Neuronal stem cell (in vitro differentiated cells): ENCODE results near the gene BTG4.

Experiments used
- DNase-seq: peaks from one replicate; pipeline ENCODE4 v3.0.0-alpha.2; 2013; ENCODE audit warnings: low spot score
- H2AFZ ChIP-seq: one replicate; pipeline ENCODE4 v1.6.1; 2013; ENCODE audit warnings: mild to moderate bottlenecking, low read length, inconsistent platforms
- H2AK5ac ChIP-seq: 2 replicates; pipeline ENCODE4 v1.6.1; 2013; ENCODE audit warnings: low read depth, mild to moderate bottlenecking, inconsistent platforms, low read length, moderate library complexity, mixed read lengths
- H2BK120ac ChIP-seq: 2 replicates; pipeline ENCODE4 v1.6.1; 2013; ENCODE audit warnings: low read depth, mild to moderate bottlenecking, inconsistent platforms, low read length, moderate library complexity, mixed read lengths
- H2BK12ac ChIP-seq: one replicate; pipeline ENCODE4 v1.6.1; 2013; ENCODE audit warnings: low read length, inconsistent platforms
- H2BK15ac ChIP-seq: 2 replicates; pipeline ENCODE4 v1.6.1; 2013; ENCODE audit warnings: mild to moderate bottlenecking, low read length, inconsistent platforms, mixed read lengths
- H2BK5ac ChIP-seq: one replicate; pipeline ENCODE4 v1.6.1; 2013; ENCODE audit warnings: inconsistent platforms, mild to moderate bottlenecking, low read length, moderate library complexity
- H3K14ac ChIP-seq: one replicate; pipeline ENCODE4 v1.6.1; 2013; ENCODE audit warnings: low read length, inconsistent platforms
- H3K18ac ChIP-seq: 2 replicates; pipeline ENCODE4 v1.6.1; 2013; ENCODE audit warnings: low read length, inconsistent platforms
- H3K23ac ChIP-seq: 2 replicates; pipeline ENCODE4 v1.6.1; 2013; ENCODE audit warnings: low read depth, mild to moderate bottlenecking, mixed read lengths, low read length, inconsistent platforms; ENCODE audit not compliant: poor library complexity
- H3K27ac ChIP-seq: replicated peaks from 3 replicates; pipeline ENCODE4 v1.5.1; 2013; ENCODE audit warnings: low read length, inconsistent platforms
- H3K27me3 ChIP-seq, 3 experiments: 2 replicates each; pipeline ENCODE4 v1.6.1; 2013; ENCODE audit warnings: low read length in 3 of 3, mild to moderate bottlenecking in 2 of 3, inconsistent platforms in 1 of 3, low read depth in 1 of 3, mixed read lengths in 1 of 3, moderate library complexity in 1 of 3; ENCODE audit not compliant: control insufficient read depth in 3 of 3, insufficient read depth in 3 of 3
- H3K36me3 ChIP-seq, 2 donors: replicated peaks in 1 of 2; 2 replicates each; pipeline ENCODE4 v1.6.1; 2013; ENCODE audit warnings: low read length in 2 of 2; ENCODE audit not compliant: control insufficient read depth in 2 of 2, insufficient read depth in 2 of 2
- H3K4ac ChIP-seq: 2 replicates; pipeline ENCODE4 v1.6.1; 2013; ENCODE audit warnings: inconsistent platforms, mild to moderate bottlenecking, low read length, moderate library complexity
- H3K4me1 ChIP-seq, 2 donors: 1 replicate in 1 of 2; 2 replicates in 1 of 2; pipeline ENCODE4 v1.6.1; 2013; ENCODE audit warnings: low read length in 2 of 2, low read depth in 1 of 2; ENCODE audit not compliant: control insufficient read depth in 2 of 2, insufficient read depth in 1 of 2
- H3K4me2 ChIP-seq: one replicate; pipeline ENCODE4 v1.6.1; 2013; ENCODE audit warnings: mild to moderate bottlenecking, low read length, inconsistent platforms; ENCODE audit not compliant: insufficient read depth, poor library complexity, severe bottlenecking
- H3K4me3 ChIP-seq, 2 donors: 2 replicates each; pipeline ENCODE4 v1.5.1; 2013; ENCODE audit warnings: low read length in 2 of 2, mild to moderate bottlenecking in 2 of 2, inconsistent platforms in 1 of 2, moderate library complexity in 1 of 2
- H3K79me1 ChIP-seq: one replicate; pipeline ENCODE4 v1.6.1; 2013; ENCODE audit warnings: low read depth, mild to moderate bottlenecking, inconsistent platforms, low read length, moderate library complexity
- H3K9ac ChIP-seq: one replicate; pipeline ENCODE4 v1.6.1; 2013; ENCODE audit warnings: mild to moderate bottlenecking, low read depth, low read length, inconsistent platforms; ENCODE audit not compliant: poor library complexity
- H3K9me3 ChIP-seq, 2 donors: replicated peaks in 1 of 2; 2 replicates each; pipeline versions ENCODE3 to v1.6.1; 2013; ENCODE audit warnings: low read length in 2 of 2, mild to moderate bottlenecking in 2 of 2, inconsistent platforms in 1 of 2, low read depth in 1 of 2, mixed read lengths in 1 of 2, moderate library complexity in 1 of 2; ENCODE audit not compliant: control insufficient read depth in 2 of 2, insufficient read depth in 1 of 2
- H4K8ac ChIP-seq: one replicate; pipeline ENCODE4 v1.6.1; 2013; ENCODE audit warnings: low read depth, mild to moderate bottlenecking, inconsistent platforms, low read length, moderate library complexity
- H4K91ac ChIP-seq: one replicate; pipeline ENCODE4 v1.6.1; 2013; ENCODE audit warnings: low read length, low read depth, mild to moderate bottlenecking, inconsistent platforms; ENCODE audit not compliant: poor library complexity
- WGBS, 2 donors: extraction: QIAGEN DNeasy Blood & Tissue Kit; methylation state at CpG; one replicate each; pipeline ENCODE4 v1.1.7; 2013; ENCODE audit warnings: missing lambda C conversion rate in 2 of 2, mixed read lengths in 1 of 2; ENCODE audit not compliant: insufficient read length in 2 of 2, insufficient replicate concordance in 1 of 2; ENCODE audit errors: extremely low coverage in 2 of 2; 5-methylcytosine and 5-hydroxymethylcytosine counted together

The BTG4 gene

DNA sequence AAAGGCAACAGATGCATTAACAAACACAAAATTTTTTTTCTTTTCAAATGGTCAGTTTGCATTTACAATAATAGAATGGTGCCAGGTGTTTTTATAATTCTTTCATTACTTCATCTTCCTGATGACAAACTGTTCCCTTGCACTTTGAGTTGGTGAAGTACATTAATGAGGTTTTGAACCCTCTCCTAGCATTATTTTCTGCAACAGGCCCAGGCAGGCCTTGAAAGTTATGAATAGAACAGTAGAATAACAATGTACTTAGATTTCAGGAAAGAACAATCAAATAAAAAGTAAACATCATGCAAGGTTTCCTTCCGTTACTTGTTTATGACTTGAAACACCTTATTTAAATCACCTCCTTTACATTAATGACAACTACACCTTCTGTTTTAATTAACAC is 9.6 kb downstream of the BTG4 start:
- Histone ChIP-seq H2BK5ac (no peak overlapping the region), H2AFZ (no peak overlapping the region), H3K14ac (no peak overlapping the region), H3K9ac (no peak overlapping the region), H3K4ac (no peak overlapping the region), H3K27me3 (peaks cover 0 to 3% (median 2%) of the 10 kb centered on the region in 3 experiments), H3K4me1 (no peaks in the 10 kb centered on the region), H4K91ac (no peak overlapping the region), H3K27ac (no peak overlapping the region), H3K9me3 (no peaks in the 10 kb centered on the region), H3K23ac (no peak overlapping the region), H3K36me3 (no peaks in the 10 kb centered on the region), H2AK5ac (no peak overlapping the region), H3K4me2 (no peak overlapping the region), H2BK12ac (no peak overlapping the region), H3K79me1 (no peaks in the 10 kb centered on the region), H2BK120ac (no peak overlapping the region), H3K18ac (no peak overlapping the region), H3K4me3 (no peak overlapping the region), H4K8ac (no peak overlapping the region), H2BK15ac (no peak overlapping the region)
- no CpG with 5 or more reads among the region's 1 CpG for WGBS, 2 donors
- no peak for DNase-seq

DNA sequence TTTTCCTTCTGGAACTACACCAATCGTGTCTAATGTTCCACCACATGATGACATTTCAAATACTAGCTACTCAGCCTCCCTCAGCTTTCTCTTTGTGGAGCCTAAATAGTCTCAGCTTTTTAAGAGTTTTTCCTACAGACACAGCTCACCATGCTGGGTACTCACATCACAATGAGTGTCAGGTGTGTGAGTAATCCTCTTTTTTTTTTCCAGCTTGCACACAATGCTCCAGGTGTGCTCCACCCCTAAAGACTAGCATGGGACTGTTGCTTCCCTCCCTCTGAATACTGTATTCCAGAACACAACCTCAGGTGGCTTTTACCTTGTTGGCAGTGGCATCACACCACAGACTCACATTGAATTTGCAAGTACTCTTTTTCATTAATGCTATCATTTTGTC is 11.7 kb downstream of the BTG4 start:
- Histone ChIP-seq H3K14ac (no peak overlapping the region), H2AFZ (no peak overlapping the region), H3K36me3 (no peaks in the 10 kb centered on the region), H4K8ac (no peak overlapping the region), H3K27me3 (peaks cover 0 to 3% (median 2%) of the 10 kb centered on the region in 3 experiments), H3K4me3 (no peak overlapping the region), H3K9ac (no peak overlapping the region), H2AK5ac (no peak overlapping the region), H2BK120ac (no peak overlapping the region), H3K23ac (no peak overlapping the region), H3K4ac (no peak overlapping the region), H3K27ac (no peak overlapping the region), H2BK15ac (no peak overlapping the region), H3K9me3 (no peaks in the 10 kb centered on the region), H4K91ac (no peak overlapping the region), H3K79me1 (no peaks in the 10 kb centered on the region), H3K4me1 (no peaks in the 10 kb centered on the region), H2BK5ac (no peak overlapping the region), H3K18ac (no peak overlapping the region), H3K4me2 (no peak overlapping the region), H2BK12ac (no peak overlapping the region)
- no peak for DNase-seq
- WGBS, 2 donors, result no CpG with 5 or more reads among the region's 1 CpG

DNA sequence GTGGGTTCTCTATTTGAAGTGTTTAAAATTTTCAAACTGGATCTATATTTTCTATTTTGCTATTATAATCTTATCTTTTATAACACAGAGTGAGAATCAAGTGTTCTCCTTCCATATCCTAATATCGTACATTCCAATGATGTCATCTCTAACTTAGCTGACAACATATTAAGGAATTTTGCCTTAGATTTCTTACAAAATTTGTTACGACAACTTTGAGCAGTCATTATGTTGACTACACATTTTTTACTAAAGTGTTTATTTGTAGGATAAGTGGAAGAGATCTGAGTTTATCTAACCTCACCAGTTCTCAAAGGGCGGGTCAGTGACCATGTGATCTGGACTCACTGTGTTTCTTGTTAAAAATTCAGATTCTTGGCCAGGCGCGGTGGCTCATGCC is 12.7 kb downstream of the BTG4 start:
- H4K91ac ChIP-seq, result no peak overlapping the region

DNA sequence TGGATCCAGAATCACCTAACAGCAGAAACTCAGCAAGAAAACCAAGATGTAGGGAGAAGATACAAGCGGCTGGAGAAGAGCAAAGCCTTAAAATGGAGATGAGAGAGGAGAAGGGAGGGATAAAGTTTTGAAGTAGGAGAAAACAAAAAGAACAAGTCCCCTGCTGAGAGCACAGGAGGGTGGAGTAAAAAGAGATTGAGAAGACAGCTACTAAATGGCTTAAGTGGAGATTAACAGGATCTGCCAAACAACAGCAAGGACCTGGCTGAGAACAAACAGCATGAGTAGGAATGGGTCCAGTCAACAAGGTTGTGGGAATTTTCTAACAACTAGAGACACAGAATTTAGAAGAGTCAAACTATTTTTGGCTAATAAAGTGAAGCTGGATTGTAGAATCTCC is 18.1 kb downstream of the BTG4 start:
- Histone ChIP-seq H2AFZ (no peak overlapping the region), H3K18ac (no peak overlapping the region), H3K27ac (no peak overlapping the region), H3K23ac (no peak overlapping the region), H2BK120ac (no peak overlapping the region), H2BK12ac (no peak overlapping the region), H3K36me3 (no peaks in the 10 kb centered on the region), H2BK15ac (no peak overlapping the region), H3K4me2 (no peak overlapping the region), H3K14ac (no peak overlapping the region), H2BK5ac (no peak overlapping the region), H3K9me3 (no peaks in the 10 kb centered on the region), H4K91ac (no peak overlapping the region), H3K9ac (no peak overlapping the region), H3K4me3 (no peak overlapping the region), H2AK5ac (no peak overlapping the region), H3K79me1 (no peaks in the 10 kb centered on the region), H3K4ac (no peak overlapping the region), H3K4me1 (peaks cover 0 to 2% of the 10 kb centered on the region in 2 donors), H3K27me3 (peaks cover 0 to 8% (median 3%) of the 10 kb centered on the region in 3 experiments), H4K8ac (no peak overlapping the region)
- no peak for DNase-seq
- WGBS, 2 donors, result no CpG with 5 or more reads among the region's 1 CpG

More for the DNA sequence above, 12.7 kb downstream of the BTG4 start:
- H3K23ac ChIP-seq, result no peak overlapping the region
- no peak overlapping the region for H4K8ac ChIP-seq
- no peak overlapping the region for H3K4me3 ChIP-seq
- H2BK120ac ChIP-seq, result no peak overlapping the region
- no peak overlapping the region for H2BK5ac ChIP-seq
- H2AFZ ChIP-seq, result no peak overlapping the region
- H3K36me3 ChIP-seq, result no peaks in the 10 kb centered on the region
- no peak overlapping the region for H2BK15ac ChIP-seq
- H3K14ac ChIP-seq, result no peak overlapping the region
- H3K79me1 ChIP-seq, result no peaks in the 10 kb centered on the region
- no peak overlapping the region for H3K27ac ChIP-seq
- H3K4me1 ChIP-seq, result no peaks in the 10 kb centered on the region
- DNase-seq, result no peak
- H2AK5ac ChIP-seq, result no peak overlapping the region
- H3K4me2 ChIP-seq, result no peak overlapping the region
- no peak overlapping the region for H3K9ac ChIP-seq
- WGBS, 2 donors, result no CpG with 5 or more reads among the region's 5 CpGs
- no peak overlapping the region for H3K4ac ChIP-seq
- H3K9me3 ChIP-seq, result no peaks in the 10 kb centered on the region
- no peak overlapping the region for H3K18ac ChIP-seq
- peaks cover 0 to 3% (median 2%) of the 10 kb centered on the region in 3 experiments for H3K27me3 ChIP-seq
- H2BK12ac ChIP-seq, result no peak overlapping the region
